ENCODE data around the gene RERE. TPM values are rescaled to one million over a fixed set of nuclear protein-coding genes. Genes with fewer than 3 reads are reported as not detected.

The RERE gene
- total RNA-seq, 1 donor from 2014 or later = 252 TPM

GRCh38 chr1:8747879-8748825 is 69.3 kb downstream of the RERE start:
- H3K4me1 Mint-ChIP-seq (ENCODE audit: low read depth, unreplicated experiment) = peaks cover 44% of the 10 kb centered on the region
- TF ChIP-seq CTCF (IDR thresholded peaks at IDR 0.05; ENCODE audit: partially characterized antibody, unreplicated experiment) = no peak
- no peak for DNase-seq
- H3K36me3 Mint-ChIP-seq (ENCODE audit: unreplicated experiment) = no peaks in the 10 kb centered on the region
- H3K9me3 Mint-ChIP-seq (ENCODE audit: unreplicated experiment) = peaks cover 4% of the 10 kb centered on the region
- H3K27me3 Mint-ChIP-seq (ENCODE audit: unreplicated experiment) = peaks cover 2% of the 10 kb centered on the region
- no peak overlapping the region for H3K27ac Mint-ChIP-seq (ENCODE audit: unreplicated experiment)
- H3K4me3 Mint-ChIP-seq (ENCODE audit: unreplicated experiment) = no peak overlapping the region

GRCh38 chr1:8746554-8746953 is 70.9 kb downstream of the RERE start:
- Mint-ChIP-seq H3K27ac (ENCODE audit: unreplicated experiment) (no peak overlapping the region), H3K4me1 (ENCODE audit: low read depth, unreplicated experiment) (peaks cover 34% of the 10 kb centered on the region), H3K27me3 (ENCODE audit: unreplicated experiment) (peaks cover 2% of the 10 kb centered on the region), H3K36me3 (ENCODE audit: unreplicated experiment) (no peaks in the 10 kb centered on the region), H3K9me3 (ENCODE audit: unreplicated experiment) (peaks cover 4% of the 10 kb centered on the region), H3K4me3 (ENCODE audit: unreplicated experiment) (no peak overlapping the region)
- TF ChIP-seq CTCF (IDR thresholded peaks at IDR 0.05; ENCODE audit: partially characterized antibody, unreplicated experiment) = no peak
- DNase-seq = no peak

GRCh38 chr1:8745749-8746390 is 71.6 kb downstream of the RERE start:
- peaks cover 27% of the 10 kb centered on the region for H3K4me1 Mint-ChIP-seq (ENCODE audit: low read depth, unreplicated experiment)
- no peak overlapping the region for H3K4me3 Mint-ChIP-seq (ENCODE audit: unreplicated experiment)
- peaks cover 4% of the 10 kb centered on the region for H3K9me3 Mint-ChIP-seq (ENCODE audit: unreplicated experiment)
- TF ChIP-seq CTCF (IDR thresholded peaks at IDR 0.05; ENCODE audit: partially characterized antibody, unreplicated experiment) = no peak
- no peaks in the 10 kb centered on the region for H3K36me3 Mint-ChIP-seq (ENCODE audit: unreplicated experiment)
- no peak for DNase-seq
- H3K27ac Mint-ChIP-seq (ENCODE audit: unreplicated experiment) = no peak overlapping the region
- peaks cover 2% of the 10 kb centered on the region for H3K27me3 Mint-ChIP-seq (ENCODE audit: unreplicated experiment)

GRCh38 chr1:8745346-8745745 is 72.1 kb downstream of the RERE start:
- Mint-ChIP-seq H3K4me3 (ENCODE audit: unreplicated experiment) (no peak overlapping the region), H3K9me3 (ENCODE audit: unreplicated experiment) (peaks cover 4% of the 10 kb centered on the region), H3K27me3 (ENCODE audit: unreplicated experiment) (peaks cover 2% of the 10 kb centered on the region), H3K27ac (ENCODE audit: unreplicated experiment) (no peak overlapping the region), H3K4me1 (ENCODE audit: low read depth, unreplicated experiment) (peaks cover 24% of the 10 kb centered on the region), H3K36me3 (ENCODE audit: unreplicated experiment) (no peaks in the 10 kb centered on the region)
- no peak for TF ChIP-seq CTCF (IDR thresholded peaks at IDR 0.05; ENCODE audit: partially characterized antibody, unreplicated experiment)
- no peak for DNase-seq

Data from glutamatergic neuron (in vitro differentiated cells).